GM19467 (cell line): ENCODE results near the gene HCRT.
"Not testable (repeated sequence)": the region's sequence is repeated elsewhere in the genome, so short reads cannot be mapped to it uniquely, and the experiment has no call there.

Experiments
- ATAC-seq: cut with Tn5 transposase; IDR thresholded peaks from one replicate; pipeline ENCODE4 v1.9.1; 2021; ENCODE audit warnings: mild to moderate bottlenecking, moderate library complexity; ENCODE audit not compliant: unreplicated experiment

HCRT gene

GRCh38 chr17:42184713-42185620 is at the start of gene HCRT:
TSS of gene HCRT (minus strand) at chr17:42185452. CDS start at chr17:42185365, 87 bp downstream.
- no peak for ATAC-seq

- no peak for ATAC-seq
Measured at GRCh38 chr17:42233994-42234393, 48.7 kb upstream of the HCRT start.

GRCh38 chr17:42233156-42233555 is 47.9 kb upstream of the HCRT start:
- no peak for ATAC-seq

- no peak for ATAC-seq
Measured at GRCh38 chr17:42230225-42230624, 45.0 kb upstream of the HCRT start.

GRCh38 chr17:42227849-42228700 is 42.8 kb upstream of the HCRT start:
- no peak for ATAC-seq

GRCh38 chr17:42225646-42226045 is 40.4 kb upstream of the HCRT start:
- ATAC-seq = no peak

GRCh38 chr17:42224651-42225050 is 39.4 kb upstream of the HCRT start:
- no peak for ATAC-seq

GRCh38 chr17:42221886-42222745 is 36.9 kb upstream of the HCRT start:
- no peak for ATAC-seq

GRCh38 chr17:42219280-42219679 is 34.0 kb upstream of the HCRT start:
- ATAC-seq = not testable (repeated sequence)

- ATAC-seq = no peak
Measured at GRCh38 chr17:42214156-42214555, 28.9 kb upstream of the HCRT start.

GRCh38 chr17:42212382-42212781 is 27.1 kb upstream of the HCRT start:
- no peak for ATAC-seq

GRCh38 chr17:42211921-42212341 is 26.7 kb upstream of the HCRT start:
- not testable (repeated sequence) for ATAC-seq

- no peak for ATAC-seq
Measured at GRCh38 chr17:42210046-42210445, 24.8 kb upstream of the HCRT start.

- not testable (repeated sequence) for ATAC-seq
Measured at GRCh38 chr17:42206153-42206612, 20.9 kb upstream of the HCRT start.

- no peak for ATAC-seq
Measured at GRCh38 chr17:42203354-42203753, 18.1 kb upstream of the HCRT start.

- ATAC-seq = no peak
Measured at GRCh38 chr17:42202696-42203095, 17.4 kb upstream of the HCRT start.

GRCh38 chr17:42202159-42202558 is 16.9 kb upstream of the HCRT start:
- ATAC-seq = no peak

GRCh38 chr17:42201458-42201772 is 16.2 kb upstream of the HCRT start:
- ATAC-seq = no peak

GRCh38 chr17:42200706-42201457 is 15.6 kb upstream of the HCRT start:
- no peak for ATAC-seq

GRCh38 chr17:42199416-42200011 is 14.3 kb upstream of the HCRT start:
- no peak for ATAC-seq
